ENCODE results near the gene CGN. TPM values are rescaled to one million over a fixed set of nuclear protein-coding genes. Genes with fewer than 3 reads are reported as not detected.
A peak's percentile ranks its signal among the peaks of the same experiment; 100 is the strongest.
"Not testable (repeated sequence)": the region's sequence is repeated elsewhere in the genome, so short reads cannot be mapped to it uniquely, and the experiment has no call there.

The CGN gene
- polyA plus RNA-seq, 10 donors = 0.35 to 2.0 (median 1.1) TPM

GRCh38 chr1:151502035-151502700, 9.0 kb upstream of the CGN start:
- DNase-seq = no peak

DNA sequence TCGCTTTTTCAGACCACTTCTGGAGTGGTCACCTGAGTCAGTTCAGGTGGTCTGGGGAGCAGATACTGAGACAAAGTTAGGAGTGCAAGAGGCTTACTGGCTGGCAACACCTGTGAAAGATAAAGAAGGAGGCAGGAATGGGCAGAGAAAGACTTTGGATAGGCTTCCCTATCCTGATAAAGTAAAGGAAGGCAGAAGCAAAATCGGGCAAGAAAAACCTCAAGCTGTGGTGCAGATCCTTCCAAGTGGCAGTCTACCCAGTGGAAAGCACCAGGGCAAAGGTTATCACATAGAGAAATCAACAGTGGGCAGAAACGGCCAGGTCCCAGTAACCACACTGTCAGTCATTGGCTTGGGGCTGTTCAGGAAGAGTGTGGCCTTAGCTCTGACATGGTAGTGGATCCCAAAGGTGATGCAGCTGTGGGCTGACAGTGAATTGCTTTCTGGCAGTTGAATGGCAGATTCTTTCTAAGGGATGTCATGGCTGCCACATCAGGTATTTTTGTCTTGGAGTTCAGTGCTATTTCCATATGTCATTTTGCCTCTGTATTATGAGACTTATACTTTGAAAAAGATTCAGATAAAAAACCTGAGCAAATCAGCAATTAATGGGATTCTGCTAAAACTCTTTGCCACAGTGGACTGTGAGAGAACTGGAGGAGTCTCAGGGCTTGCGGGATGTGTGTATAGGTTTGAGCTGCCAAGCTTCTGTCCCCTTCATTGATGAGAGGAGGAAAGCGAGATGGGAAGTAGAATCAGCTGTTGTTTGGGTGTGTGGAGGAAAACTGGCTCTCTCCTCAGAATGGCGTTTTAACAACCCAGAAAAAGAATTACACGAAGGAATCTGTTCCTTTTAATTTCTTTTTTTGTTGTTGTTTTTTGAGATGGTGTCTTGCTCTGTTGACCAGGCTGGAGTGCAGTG, 8.1 kb upstream of the CGN start:
- no peak for DNase-seq

DNA sequence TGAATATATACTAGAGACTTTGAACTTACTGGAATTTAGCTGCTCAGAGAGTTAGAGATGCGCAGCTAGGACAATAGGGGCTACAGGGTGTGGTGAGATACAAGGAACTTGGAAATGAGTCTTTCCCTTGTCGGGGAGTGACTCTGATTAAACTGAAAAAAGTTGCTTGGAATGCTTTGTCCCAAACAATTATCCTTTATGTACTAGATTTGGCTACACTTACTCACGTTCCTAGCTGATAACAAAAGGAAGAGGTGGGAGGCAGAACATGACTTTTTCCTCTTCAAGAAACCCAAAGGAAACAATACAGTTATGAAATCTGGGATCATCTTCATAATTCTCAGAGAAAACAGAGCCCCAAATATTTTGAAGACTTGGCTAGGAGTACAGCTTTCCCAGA, 6.9 kb upstream of the CGN start:
- no peak for DNase-seq

DNA sequence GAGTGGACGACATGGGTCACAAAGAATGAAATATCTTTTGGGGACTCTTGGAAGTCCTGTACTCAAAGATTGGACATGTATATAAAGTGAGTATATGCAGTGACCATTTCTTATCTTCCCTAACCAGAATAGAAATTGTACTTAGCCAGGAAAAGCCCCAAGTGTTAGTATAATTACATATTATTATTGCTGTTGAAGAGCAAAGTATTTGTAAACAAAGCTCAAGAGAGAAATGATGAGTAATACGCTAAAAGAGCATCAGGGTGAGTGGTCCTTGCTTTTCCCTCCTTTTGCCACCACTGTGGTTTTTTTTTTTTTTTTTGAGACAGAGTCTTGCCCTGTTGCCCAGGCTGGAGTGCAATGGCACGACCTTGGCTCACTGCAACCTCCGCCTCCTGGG, 6.4 kb upstream of the CGN start:
- no peak for DNase-seq

- no peak for DNase-seq
Observed at GRCh38 chr1:151508833-151509232, 2.4 kb upstream of the CGN start.

DNA sequence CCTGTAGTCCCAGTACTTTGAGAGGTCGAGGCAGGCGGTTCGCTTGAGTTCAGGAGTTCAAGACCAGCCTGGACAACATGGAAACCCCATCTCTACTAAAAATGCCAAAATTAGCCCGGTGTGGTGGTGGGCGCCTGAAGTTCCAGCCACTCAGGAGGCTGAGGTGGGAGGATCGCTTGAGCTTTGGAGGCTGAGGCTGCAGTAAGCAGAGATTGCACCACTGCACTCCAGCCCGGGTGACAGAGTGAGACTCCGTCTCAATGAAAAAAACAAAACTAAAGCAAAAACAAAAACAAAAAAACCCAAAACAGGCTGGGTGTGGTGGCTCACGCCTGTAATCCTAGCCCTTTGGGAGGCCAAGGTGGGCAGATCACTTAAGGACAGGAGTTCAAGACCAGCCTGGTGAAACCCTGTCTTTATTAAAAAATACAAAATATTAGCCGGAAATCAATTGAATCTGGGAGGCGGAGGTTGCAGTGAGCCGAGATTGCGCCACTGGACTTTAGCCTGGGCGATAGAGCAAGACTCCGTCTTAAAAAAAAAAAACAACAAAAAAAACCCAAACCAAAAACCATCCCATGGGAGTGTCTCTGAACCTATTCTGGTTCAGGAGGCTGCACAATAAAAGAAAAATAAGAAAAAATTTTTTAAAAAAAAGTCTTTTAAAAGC, 1.7 kb upstream of the CGN start:
- DNase-seq = no peak

GRCh38 chr1:151510020-151510405, 1.2 kb upstream of the CGN start:
- DNase-seq = peak in 1 of 3 donors; percentile 18

DNA sequence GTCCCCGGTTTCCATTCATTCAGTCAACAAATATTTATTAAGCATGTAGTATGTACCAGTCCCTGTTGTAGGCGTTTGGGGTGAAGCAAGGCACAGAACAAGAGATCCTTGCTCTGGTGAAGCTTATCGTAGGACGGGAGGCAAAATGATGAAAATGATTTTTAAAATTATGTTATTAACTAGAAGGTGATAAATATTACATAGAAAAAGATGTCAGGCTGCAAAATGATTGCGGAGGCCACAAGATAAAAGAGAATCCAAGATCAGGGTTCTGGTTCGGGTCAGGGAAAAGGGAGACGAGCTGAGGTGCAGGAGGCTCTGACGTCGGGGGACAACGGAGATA, 602 bp upstream of the CGN start:
- no peak for DNase-seq

GRCh38 chr1:151511636-151512215, 539 bp downstream of the CGN start:
- DNase-seq = no peak

- no peak for DNase-seq
Observed at GRCh38 chr1:151512326-151512725, 1.1 kb downstream of the CGN start.

GRCh38 chr1:151512801-151513625, 1.8 kb downstream of the CGN start:
- DNase-seq = no peak

GRCh38 chr1:151513626-151514121, 2.5 kb downstream of the CGN start:
- DNase-seq = no peak

DNA sequence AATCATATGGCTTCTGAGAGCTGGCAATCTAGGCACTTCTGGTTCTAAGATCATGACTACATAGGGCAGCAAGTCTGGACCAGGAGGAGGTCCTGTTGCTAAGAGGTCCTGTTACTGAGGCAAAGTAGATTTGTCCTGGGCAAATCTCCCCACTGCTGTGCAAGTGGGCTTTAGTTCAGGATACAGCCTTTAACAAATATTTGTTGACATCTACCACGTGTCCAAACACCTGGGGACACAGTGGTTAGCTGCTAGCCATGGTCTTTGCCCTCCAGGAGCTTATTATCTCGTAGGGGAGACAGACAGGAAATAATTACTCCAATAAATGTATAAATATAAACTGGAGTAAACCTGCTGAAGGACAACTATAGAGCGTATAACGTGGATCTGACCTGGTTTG, 3.2 kb downstream of the CGN start:
- DNase-seq = no peak

- DNase-seq = no peak
Observed at GRCh38 chr1:151515265-151515664, 4.1 kb downstream of the CGN start.

GRCh38 chr1:151516031-151516511, 4.9 kb downstream of the CGN start:
- DNase-seq = no peak

DNA sequence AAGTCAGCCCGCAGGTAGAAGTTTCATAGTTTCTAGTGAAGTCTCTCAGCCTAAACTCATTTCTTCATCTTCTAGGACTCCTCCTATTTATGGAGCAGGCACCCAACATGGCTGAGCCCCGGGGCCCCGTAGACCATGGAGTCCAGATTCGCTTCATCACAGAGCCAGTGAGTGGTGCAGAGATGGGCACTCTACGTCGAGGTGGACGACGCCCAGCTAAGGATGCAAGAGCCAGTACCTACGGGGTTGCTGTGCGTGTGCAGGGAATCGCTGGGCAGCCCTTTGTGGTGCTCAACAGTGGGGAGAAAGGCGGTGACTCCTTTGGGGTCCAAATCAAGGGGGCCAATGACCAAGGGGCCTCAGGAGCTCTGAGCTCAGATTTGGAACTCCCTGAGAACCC, 7.2 kb downstream of the CGN start:
- DNase-seq = no peak

DNA sequence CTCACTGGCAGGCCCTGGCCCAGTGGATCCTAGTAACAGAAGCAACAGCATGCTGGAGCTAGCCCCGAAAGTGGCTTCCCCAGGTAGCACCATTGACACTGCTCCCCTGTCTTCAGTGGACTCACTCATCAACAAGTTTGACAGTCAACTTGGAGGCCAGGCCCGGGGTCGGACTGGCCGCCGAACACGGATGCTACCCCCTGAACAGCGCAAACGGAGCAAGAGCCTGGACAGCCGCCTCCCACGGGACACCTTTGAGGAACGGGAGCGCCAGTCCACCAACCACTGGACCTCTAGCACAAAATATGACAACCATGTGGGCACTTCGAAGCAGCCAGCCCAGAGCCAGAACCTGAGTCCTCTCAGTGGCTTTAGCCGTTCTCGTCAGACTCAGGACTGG, 7.7 kb downstream of the CGN start:
- no peak for DNase-seq

DNA sequence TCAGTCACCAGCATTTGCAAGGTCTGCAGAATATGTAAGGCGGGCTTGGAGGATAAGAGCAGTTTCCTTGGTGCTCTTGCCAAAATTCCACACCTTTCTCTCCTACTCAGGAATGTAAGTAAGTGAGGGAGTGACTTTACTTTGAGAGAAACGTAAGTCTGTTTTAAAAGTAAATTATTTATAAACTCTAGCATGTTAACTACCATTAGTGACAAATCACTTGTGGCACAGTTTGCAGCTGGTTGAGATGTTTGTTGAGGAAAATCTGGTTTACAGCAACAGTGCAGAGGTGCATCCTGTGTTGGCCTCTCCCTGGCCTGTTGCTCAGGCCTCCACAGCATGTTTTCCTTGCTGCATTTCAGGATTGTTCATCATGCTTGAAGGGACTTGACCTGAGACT, 8.5 kb downstream of the CGN start:
- DNase-seq = no peak

GRCh38 chr1:151520359-151520758, 9.2 kb downstream of the CGN start:
- no peak for DNase-seq

- not testable (repeated sequence) for DNase-seq
Observed at GRCh38 chr1:151522427-151522826, 11.2 kb downstream of the CGN start.

DNA sequence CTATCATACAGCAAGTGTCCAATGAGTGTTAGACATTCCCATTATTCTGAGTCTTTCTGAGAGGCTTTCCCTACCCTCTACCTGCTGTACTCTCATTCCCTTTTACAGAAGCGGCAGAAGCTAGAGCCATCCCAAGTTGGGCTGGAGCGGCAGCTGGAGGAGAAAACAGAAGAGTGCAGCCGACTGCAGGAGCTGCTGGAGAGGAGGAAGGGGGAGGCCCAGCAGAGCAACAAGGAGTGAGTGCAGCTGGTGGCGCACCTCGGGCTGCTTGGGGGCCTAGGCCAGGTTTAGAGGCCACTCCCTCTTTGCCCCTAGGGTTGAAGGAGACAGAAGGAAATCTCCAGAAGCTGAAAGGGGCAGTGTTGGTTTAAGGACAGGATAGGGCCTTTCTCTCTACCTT, 12.1 kb downstream of the CGN start:
- no peak for DNase-seq

All from muscle of back (tissue), 11 donors.